Measurements from ENCODE around the gene P2RX7.

The P2RX7 gene

GRCh38 chr12:121088195-121088585 is 44.5 kb upstream of the P2RX7 start:
- TF ChIP-seq CTCF (IDR thresholded peaks at IDR 0.05; ENCODE audit: insufficient read depth, missing control alignments) = no peak
- DNase-seq (ENCODE audit: insufficient read length, low spot score) (no peak), FAIRE-seq (no peak)

- DNase-seq (ENCODE audit: insufficient read length, low spot score) (no peak), FAIRE-seq (no peak)
- TF ChIP-seq CTCF (IDR thresholded peaks at IDR 0.05; ENCODE audit: insufficient read depth, missing control alignments) = no peak
These were observed 43.5 kb upstream of the P2RX7 start for GRCh38 chr12:121089031-121089812.

DNA sequence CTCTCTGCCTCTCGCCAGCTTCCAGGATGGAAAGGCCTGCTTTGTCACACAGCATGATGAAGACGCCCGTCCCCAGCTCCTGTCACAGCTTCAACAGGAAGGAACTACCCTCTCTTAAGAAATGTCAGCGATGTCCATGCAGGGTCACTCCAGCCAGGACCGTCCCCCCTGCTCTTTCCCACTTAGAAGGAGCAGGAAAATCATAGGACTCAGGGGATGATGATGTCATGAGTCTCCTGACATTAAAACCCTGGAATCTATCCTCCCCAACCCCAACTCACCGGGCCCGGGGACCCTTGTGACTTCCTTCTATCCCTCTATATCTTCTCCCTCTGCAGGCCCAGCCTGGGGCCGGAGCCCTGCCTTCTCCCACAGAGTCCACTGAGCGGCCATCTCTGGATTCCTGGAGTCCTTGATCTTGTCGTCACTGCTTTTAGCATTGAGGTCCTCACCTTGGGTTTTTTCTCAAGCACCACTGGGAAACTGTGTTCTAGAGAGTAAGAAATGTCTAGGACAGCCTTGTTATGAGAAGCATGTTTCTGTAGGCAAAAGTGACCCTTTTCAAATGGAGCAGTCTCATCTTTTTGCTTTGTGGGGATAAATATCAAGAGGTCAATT is 42.8 kb upstream of the P2RX7 start:
- FAIRE-seq = no peak

DNA sequence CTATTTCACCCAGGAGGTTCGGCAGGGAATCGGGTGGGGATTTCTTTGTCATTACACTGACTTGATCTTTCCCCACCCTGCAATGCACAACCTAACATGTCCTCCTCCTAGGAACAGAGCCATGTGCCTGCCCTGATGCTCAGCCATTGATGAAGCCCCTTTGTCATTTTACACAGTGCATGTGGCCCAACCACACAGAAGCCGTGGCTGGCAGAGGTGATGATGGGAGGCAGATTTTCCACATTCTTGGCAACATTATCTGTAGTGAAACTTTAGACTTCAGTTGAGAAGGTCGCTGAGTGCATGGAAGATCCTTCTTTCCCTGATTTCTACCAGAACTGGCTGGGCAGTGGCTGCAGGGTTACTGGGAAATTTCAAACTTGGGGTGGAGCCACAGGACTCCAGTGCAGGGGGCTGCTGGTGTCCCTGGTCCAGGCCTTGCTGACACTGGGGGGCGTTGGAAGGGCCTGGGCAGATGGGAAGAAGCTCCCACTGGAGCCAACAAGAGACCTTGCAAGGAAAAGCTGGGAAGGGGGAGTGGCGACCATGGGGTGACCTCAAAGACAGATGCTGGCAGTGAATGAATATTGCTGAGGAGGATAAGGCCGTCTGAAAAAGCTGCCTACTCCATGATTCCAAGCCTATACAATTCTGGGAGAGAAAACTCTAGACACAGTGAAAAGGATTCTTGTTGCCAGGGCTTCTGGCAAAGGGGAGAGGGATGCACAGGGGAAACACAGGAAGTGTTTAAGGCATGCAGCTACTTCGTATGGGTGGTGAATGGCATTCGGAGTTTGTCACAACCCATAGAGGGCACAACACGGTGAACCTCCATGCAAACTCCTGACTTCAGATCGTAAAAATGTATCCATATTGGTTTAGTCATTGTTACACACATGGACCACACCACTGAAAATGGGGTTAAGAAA is 41.8 kb upstream of the P2RX7 start:
- FAIRE-seq (no peak), DNase-seq (ENCODE audit: insufficient read length, low spot score) (no peak)
- TF ChIP-seq CTCF (IDR thresholded peaks at IDR 0.05; ENCODE audit: insufficient read depth, missing control alignments) = no peak

More for the DNA sequence above, 42.8 kb upstream of the P2RX7 start:
- no peak for DNase-seq (ENCODE audit: insufficient read length, low spot score)
- TF ChIP-seq CTCF (IDR thresholded peaks at IDR 0.05; ENCODE audit: insufficient read depth, missing control alignments) = no peak

DNA sequence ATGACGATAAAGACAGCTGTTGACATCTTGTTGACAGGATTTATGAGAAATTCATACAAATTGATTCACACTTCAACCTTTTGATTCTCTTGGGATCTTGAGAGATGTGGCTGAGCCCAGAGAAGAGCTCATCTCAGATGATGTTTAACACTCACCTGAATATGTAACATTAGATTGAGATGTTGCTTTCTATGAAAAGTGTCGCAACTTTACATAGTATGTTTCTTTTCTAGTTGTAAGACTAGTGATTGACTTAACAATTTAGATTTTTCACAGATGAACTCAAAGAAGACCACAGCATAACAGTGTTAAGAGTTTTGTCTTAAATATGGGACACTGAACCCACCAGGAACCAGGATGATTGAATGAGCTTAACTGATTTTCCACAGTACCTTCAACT is 40.6 kb upstream of the P2RX7 start:
- DNase-seq (ENCODE audit: insufficient read length, low spot score) = no peak
- TF ChIP-seq CTCF (IDR thresholded peaks at IDR 0.05; ENCODE audit: insufficient read depth, missing control alignments) = no peak
- FAIRE-seq = no peak

- DNase-seq (ENCODE audit: insufficient read length, low spot score) (no peak), FAIRE-seq (no peak)
- no peak for TF ChIP-seq CTCF (IDR thresholded peaks at IDR 0.05; ENCODE audit: insufficient read depth, missing control alignments)
These were observed 39.2 kb upstream of the P2RX7 start for GRCh38 chr12:121093487-121093891.

Measured in D721Med (cell line).